Right lobe of liver (tissue), 6 donors: ENCODE data around the gene TAGLN3. TPM values are rescaled to one million over a fixed set of nuclear protein-coding genes. Genes with fewer than 3 reads are reported as not detected.

ENCODE experiments used
- ATAC-seq, 4 donors: fragments of 200-7000 bp; cut with Tn5 transposase; one replicate each; pipeline ENCODE4 v1.9.1; 2020; ENCODE audit warnings: mild to moderate bottlenecking in 4 of 4, moderate library complexity in 4 of 4
- DNase-seq, 3 donors: peaks; one replicate each; pipeline ENCODE4 v3.0.0-alpha.2; 2020
- H3K27ac ChIP-seq, 3 donors: fragments of 200-600 bp; one replicate each; pipeline ENCODE4 v1.8.0; 2022
- H3K27me3 ChIP-seq, 2 donors: fragments of 200-600 bp; one replicate each; pipeline ENCODE4 v1.8.0; 2022
- H3K36me3 ChIP-seq, 4 donors: fragments of 200-600 bp; sonication (generic) in 1 of 4; one replicate each; pipeline versions ENCODE4 v1.5.1 to v1.8.0; 2017 to 2022; ENCODE audit warnings: control low read depth in 1 of 4
- H3K4me1 ChIP-seq, 4 donors: fragments of 200-600 bp; sonication (generic) in 1 of 4; one replicate each; pipeline versions ENCODE4 v1.5.1 to v1.8.0; 2017 to 2022; ENCODE audit warnings: control low read depth in 1 of 4
- H3K4me3 ChIP-seq, 3 donors: fragments of 200-600 bp; one replicate each; pipeline ENCODE4 v1.8.0; 2022
- H3K9me3 ChIP-seq, 4 donors: fragments of 200-600 bp; sonication (generic) in 1 of 4; one replicate each; pipeline versions ENCODE4 v1.5.1 to v1.8.0; 2017 to 2022; ENCODE audit warnings: control low read depth in 1 of 4
- CTCF ChIP-seq, 4 donors: fragments of 200-600 bp in 3 of 4; fragments of 450-650 bp in 1 of 4; IDR thresholded peaks; one replicate each; pipeline versions ENCODE4 v1.5.1 to v1.8.0; 2016 to 2022; ENCODE audit warnings: antibody characterized with exemption in 4 of 4, mild to moderate bottlenecking in 2 of 4
- POLR2A ChIP-seq: fragments of 450-650 bp; IDR thresholded peaks from one replicate; pipeline ENCODE4 v1.6.1; 2017; ENCODE audit warnings: antibody characterized with exemption, mild to moderate bottlenecking
- WGBS: methylation state at CpG from one replicate; pipeline ENCODE4 v1.1.6; 2018; ENCODE audit warnings: low coverage, low lambda C conversion rate; ENCODE audit not compliant: insufficient coverage; ENCODE audit errors: missing lambda C conversion rate; 5-methylcytosine and 5-hydroxymethylcytosine counted together
- intact Hi-C, 2 donors: fragments of 100-400 bp; cut with DNase I; formaldehyde crosslinking; loops; one replicate each; pipeline versions ENCODE4 v1.11.2 to v1.14.1; 2022
- total RNA-seq, 6 experiments: library from RNA; depleted of rRNA in 2 of 6; stranded (reverse); fragments of >200 nt in 2 of 6; fragmentation: NEBNext Ultra II Directional in 3 of 6; extraction: Animal tissue kit (Norgen Biotek cat#: 25700) in 3 of 6; gene quantifications; one replicate each; pipeline versions ENCODE4 v1.1.0 to v1.2.4, GENCODE V29; 2016 to 2023
- donor health status: DM: no; HTN: yes; CAD: no.
- donor health status: DM: no; HTN: no; CAD: no.
- donor health status: DM: no; HTN: no; CAD: no.
- donor health status: DM: no; HTN: yes; CAD: no.
- donor health status: DM: no; HTN: yes; CAD: no.

Gene TAGLN3
- total RNA-seq, 6 experiments from 2014 or later, result not detected

- DNase-seq (no peak), ATAC-seq (no peak)
- WGBS, result 58% methylated on average over 4 of the region's 4 CpGs
- Histone ChIP-seq H3K4me1 (no peaks in the 10 kb centered on the region), H3K27me3 (no peaks in the 10 kb centered on the region), H3K9me3 (no peaks in the 10 kb centered on the region), H3K4me3 (no peak overlapping the region), H3K27ac (no peak overlapping the region), H3K36me3 (peaks cover 0 to 9% (median 4%) of the 10 kb centered on the region in 4 donors)
- TF ChIP-seq CTCF (IDR thresholded peaks at IDR 0.05), result no peak
- TF ChIP-seq POLR2A, result no peak
- intact Hi-C loops, result no loop called here
Measured at GRCh38 chr3:111956995-111957734, 41.6 kb upstream of the TAGLN3 start.

- DNase-seq (no peak), ATAC-seq (no peak)
- WGBS, result 91% methylated on average over 3 of the region's 3 CpGs
- Histone ChIP-seq H3K27ac (no peak overlapping the region), H3K9me3 (no peaks in the 10 kb centered on the region), H3K4me3 (no peak overlapping the region), H3K4me1 (no peaks in the 10 kb centered on the region), H3K36me3 (peaks cover 0 to 13% (median 0%) of the 10 kb centered on the region in 4 donors), H3K27me3 (no peaks in the 10 kb centered on the region)
- TF ChIP-seq CTCF (IDR thresholded peaks at IDR 0.05) (no peak), POLR2A (no peak)
- intact Hi-C loops, result no loop called here
Measured at GRCh38 chr3:111961461-111962164, 37.1 kb upstream of the TAGLN3 start.

GRCh38 chr3:111963424-111963823 lies 35.3 kb upstream of the TAGLN3 start:
- H3K36me3 ChIP-seq, result peaks cover 0 to 13% (median 0%) of the 10 kb centered on the region in 4 donors
- H3K4me3 ChIP-seq, result no peak overlapping the region
- no peaks in the 10 kb centered on the region for H3K27me3 ChIP-seq
- peaks cover 0 to 10% (median 2%) of the 10 kb centered on the region in 4 donors for H3K4me1 ChIP-seq
- DNase-seq, result no peak
- ATAC-seq, result no peak
- intact Hi-C loops, result no loop called here
- TF ChIP-seq CTCF (IDR thresholded peaks at IDR 0.05) (no peak), POLR2A (no peak)
- no peak overlapping the region for H3K27ac ChIP-seq
- H3K9me3 ChIP-seq, result no peaks in the 10 kb centered on the region
- 60% methylated on average over 1 of the region's 1 CpG for WGBS

GRCh38 chr3:111965484-111965883 lies 33.2 kb upstream of the TAGLN3 start:
- TF ChIP-seq CTCF (IDR thresholded peaks at IDR 0.05) (no peak), POLR2A (no peak)
- ATAC-seq, result no peak
- 83% methylated on average over 2 of the region's 2 CpGs for WGBS
- DNase-seq, result no peak
- Histone ChIP-seq H3K4me1 (peaks cover 0 to 14% (median 2%) of the 10 kb centered on the region in 4 donors), H3K4me3 (no peak overlapping the region), H3K27me3 (no peaks in the 10 kb centered on the region), H3K36me3 (peaks cover 0 to 13% (median 0%) of the 10 kb centered on the region in 4 donors), H3K9me3 (no peaks in the 10 kb centered on the region), H3K27ac (no peak overlapping the region)
- intact Hi-C loops, result loop anchor here in 1 of 2 donors (5.0 kb wide), 1 partner anchor 248 kb away; no protein-coding TSS in a partner anchor
